Immature natural killer cell (primary cell): ENCODE data around the gene DIO1. TPM values are rescaled to one million over a fixed set of nuclear protein-coding genes. Genes with fewer than 3 reads are reported as not detected.

Experiments
- DNase-seq, 3 donors: peaks; one replicate each; pipeline ENCODE4 v3.0.0; 2022; ENCODE audit warnings: mixed read lengths in 1 of 3
- H3K27ac Mint-ChIP-seq, 6 donors: one replicate each; pipeline ENCODE4 v1.8.0; 2020; ENCODE audit warnings: mixed read lengths in 6 of 6, mild to moderate bottlenecking in 5 of 6, inconsistent platforms in 4 of 6, moderate library complexity in 3 of 6
- H3K27me3 Mint-ChIP-seq, 3 donors: one replicate each; pipeline ENCODE4 v1.8.0; 2020 to 2021; ENCODE audit warnings: low read depth in 3 of 3, mild to moderate bottlenecking in 3 of 3, mixed read lengths in 3 of 3, moderate library complexity in 3 of 3, inconsistent platforms in 1 of 3
- H3K36me3 Mint-ChIP-seq, 3 donors: one replicate each; pipeline ENCODE4 v1.8.0; 2020; ENCODE audit warnings: mixed read lengths in 3 of 3, inconsistent platforms in 2 of 3, mild to moderate bottlenecking in 2 of 3
- H3K4me1 Mint-ChIP-seq, 2 donors: one replicate each; pipeline ENCODE4 v1.8.0; 2020; ENCODE audit warnings: inconsistent platforms in 2 of 2, mild to moderate bottlenecking in 2 of 2, mixed read lengths in 2 of 2, moderate library complexity in 1 of 2
- H3K4me3 Mint-ChIP-seq, 5 donors: one replicate each; pipeline ENCODE4 v1.8.0; 2020; ENCODE audit warnings: mild to moderate bottlenecking in 5 of 5, mixed read lengths in 5 of 5, inconsistent platforms in 3 of 5, moderate library complexity in 3 of 5
- H3K9me3 Mint-ChIP-seq, 6 donors: one replicate each; pipeline ENCODE4 v1.8.0; 2020; ENCODE audit warnings: mild to moderate bottlenecking in 6 of 6, mixed read lengths in 6 of 6, inconsistent platforms in 4 of 6, moderate library complexity in 3 of 6
- polyA plus RNA-seq, 3 donors: library from polyadenylated mRNA; unstranded; fragments of 300-500 nt; fragmentation: Illumina TruSeq; gene quantifications; one replicate each; pipeline ENCODE4 v1.2.3, GENCODE V29; 2021

Gene DIO1
- polyA plus RNA-seq, 3 donors from 2014 or later = 0.11 to 0.13 TPM; not detected in 1

GRCh38 chr1:53936430-53936829 is 42.4 kb downstream of the DIO1 start:
- H3K27me3 Mint-ChIP-seq = peaks cover 0 to 3% (median 0%) of the 10 kb centered on the region in 3 donors
- H3K36me3 Mint-ChIP-seq = peaks cover 13 to 36% (median 36%) of the 10 kb centered on the region in 3 donors
- H3K9me3 Mint-ChIP-seq = peaks cover 0 to 2% (median 0%) of the 10 kb centered on the region in 6 donors
- peaks cover 8 to 30% of the 10 kb centered on the region in 2 donors for H3K4me1 Mint-ChIP-seq
- H3K27ac Mint-ChIP-seq = peak overlapping the region in 1 of 6 donors; percentile 40
- DNase-seq = no peak
- H3K4me3 Mint-ChIP-seq = no peak overlapping the region

GRCh38 chr1:53938136-53938830 is 44.3 kb downstream of the DIO1 start:
- Mint-ChIP-seq H3K9me3 (peaks cover 0 to 1% (median 0%) of the 10 kb centered on the region in 6 donors), H3K36me3 (peaks cover 13 to 35% (median 34%) of the 10 kb centered on the region in 3 donors), H3K4me1 (peaks cover 17 to 44% of the 10 kb centered on the region in 2 donors), H3K4me3 (no peak overlapping the region), H3K27me3 (peaks cover 0 to 2% (median 0%) of the 10 kb centered on the region in 3 donors), H3K27ac (no peak overlapping the region)
- DNase-seq = no peak

- Mint-ChIP-seq H3K27ac (peak overlapping the region in 4 of 6 donors; percentile 0 to 97 (median 39)), H3K4me3 (no peak overlapping the region), H3K4me1 (peaks cover 44 to 72% of the 10 kb centered on the region in 2 donors), H3K9me3 (no peaks in the 10 kb centered on the region), H3K27me3 (peaks cover 5 to 18% (median 12%) of the 10 kb centered on the region in 3 donors), H3K36me3 (peaks cover 4 to 12% (median 9%) of the 10 kb centered on the region in 3 donors)
- DNase-seq = no peak
These were observed 48.4 kb downstream of the DIO1 start for GRCh38 chr1:53942127-53942957.

GRCh38 chr1:53943090-53943489 is 49.1 kb downstream of the DIO1 start:
- Mint-ChIP-seq H3K9me3 (no peaks in the 10 kb centered on the region), H3K4me3 (peak overlapping the region; percentile 11 to 99 (median 87)), H3K27ac (peak overlapping the region in 5 of 6 donors; percentile 0 to 97 (median 76)), H3K4me1 (peaks cover 46 to 72% of the 10 kb centered on the region in 2 donors), H3K27me3 (peaks cover 5 to 18% (median 12%) of the 10 kb centered on the region in 3 donors), H3K36me3 (peaks cover 0 to 7% (median 6%) of the 10 kb centered on the region in 3 donors)
- no peak for DNase-seq

GRCh38 chr1:53943490-53944043 is 49.6 kb downstream of the DIO1 start:
- no peak for DNase-seq
- Mint-ChIP-seq H3K27me3 (peaks cover 5 to 18% (median 16%) of the 10 kb centered on the region in 3 donors), H3K27ac (peak overlapping the region; percentile 78 to 97 (median 90)), H3K4me3 (peak overlapping the region; percentile 87 to 99 (median 94)), H3K9me3 (no peaks in the 10 kb centered on the region), H3K4me1 (peaks cover 42 to 72% of the 10 kb centered on the region in 2 donors), H3K36me3 (peaks cover 0 to 4% (median under 1%) of the 10 kb centered on the region in 3 donors)

- H3K4me1 Mint-ChIP-seq = peaks cover 42 to 66% of the 10 kb centered on the region in 2 donors
These were observed 50.6 kb downstream of the DIO1 start for GRCh38 chr1:53944469-53945182.

GRCh38 chr1:53945183-53945432 is 51.1 kb downstream of the DIO1 start:
- Mint-ChIP-seq H3K4me3 (peak overlapping the region; percentile 87 to 99 (median 94)), H3K4me1 (peaks cover 41 to 61% of the 10 kb centered on the region in 2 donors), H3K9me3 (no peaks in the 10 kb centered on the region), H3K36me3 (peaks cover 0 to 3% (median 0%) of the 10 kb centered on the region in 3 donors), H3K27ac (peak overlapping the region; percentile 91 to 97 (median 95)), H3K27me3 (peaks cover 5 to 18% (median 16%) of the 10 kb centered on the region in 3 donors)
- no peak for DNase-seq

More at GRCh38 chr1:53944469-53945182, 50.6 kb downstream of the DIO1 start:
- Mint-ChIP-seq H3K27ac (peak overlapping the region; percentile 91 to 97 (median 95)), H3K4me3 (peak overlapping the region; percentile 87 to 99 (median 94)), H3K36me3 (peaks cover 0 to 4% (median 0%) of the 10 kb centered on the region in 3 donors), H3K27me3 (peaks cover 5 to 18% (median 16%) of the 10 kb centered on the region in 3 donors), H3K9me3 (no peaks in the 10 kb centered on the region)
- DNase-seq = no peak

- DNase-seq = peak; percentile 98
- H3K4me3 Mint-ChIP-seq = peak within 1 kb of the TSS; percentile 87 to 99 (median 94)
- peaks cover 39 to 58% of the 10 kb centered on the region in 2 donors for H3K4me1 Mint-ChIP-seq
- H3K27ac Mint-ChIP-seq = peak within 1 kb of the TSS; percentile 91 to 97 (median 95)
- H3K9me3 Mint-ChIP-seq = no peaks in the 10 kb centered on the region
- H3K36me3 Mint-ChIP-seq = no peaks in the 10 kb centered on the region
- peaks cover 5 to 18% (median 16%) of the 10 kb centered on the region in 3 donors for H3K27me3 Mint-ChIP-seq
These were observed 51.7 kb downstream of the DIO1 start, which contains the start of gene IFT25 for GRCh38 chr1:53945433-53946251. Gene IFT25 (minus strand): TSS chr1:53945699. CDS start chr1:53940082, 5,617 bp downstream.

- no peaks in the 10 kb centered on the region for H3K9me3 Mint-ChIP-seq
- H3K4me1 Mint-ChIP-seq = peaks cover 39 to 57% of the 10 kb centered on the region in 2 donors
- peak within 1 kb of the TSS; percentile 91 to 97 (median 95) for H3K27ac Mint-ChIP-seq
- no peaks in the 10 kb centered on the region for H3K36me3 Mint-ChIP-seq
- DNase-seq = no peak
- H3K4me3 Mint-ChIP-seq = peak within 1 kb of the TSS; percentile 87 to 99 (median 94)
- H3K27me3 Mint-ChIP-seq = peaks cover 5 to 18% (median 16%) of the 10 kb centered on the region in 3 donors
These were observed 52.5 kb downstream of the DIO1 start, which contains the start of gene LRRC42 for GRCh38 chr1:53946252-53947171. Gene LRRC42 (plus strand): TSS chr1:53946350. CDS start chr1:53952000, 5,650 bp downstream.

- no peaks in the 10 kb centered on the region for H3K9me3 Mint-ChIP-seq
- H3K27ac Mint-ChIP-seq = peak overlapping the region; percentile 46 to 92 (median 80)
- peak overlapping the region; percentile 75 to 88 (median 78) for H3K4me3 Mint-ChIP-seq
- H3K4me1 Mint-ChIP-seq = peaks cover 39 to 52% of the 10 kb centered on the region in 2 donors
- H3K36me3 Mint-ChIP-seq = peaks cover 0 to under 1% (median 0%) of the 10 kb centered on the region in 3 donors
- H3K27me3 Mint-ChIP-seq = peaks cover 5 to 18% (median 16%) of the 10 kb centered on the region in 3 donors
- DNase-seq = no peak
These were observed 53.4 kb downstream of the DIO1 start for GRCh38 chr1:53947172-53947907.

- Mint-ChIP-seq H3K27ac (peak overlapping the region in 2 of 6 donors; percentile 15 to 70), H3K9me3 (no peaks in the 10 kb centered on the region), H3K36me3 (peaks cover 3 to 8% (median 4%) of the 10 kb centered on the region in 3 donors), H3K4me1 (peaks cover 31 to 42% of the 10 kb centered on the region in 2 donors), H3K4me3 (peak overlapping the region in 3 of 5 donors; percentile 26 to 88 (median 76)), H3K27me3 (peaks cover 5 to 18% (median 16%) of the 10 kb centered on the region in 3 donors)
- no peak for DNase-seq
These were observed 54.3 kb downstream of the DIO1 start for GRCh38 chr1:53948291-53948690.
